H9 (cell line): ENCODE measurements around the gene SLC9A2. TPM values are rescaled to one million over a fixed set of nuclear protein-coding genes. Genes with fewer than 3 reads are reported as not detected.

Source experiments
- DNase-seq: peaks from one replicate; pipeline ENCODE4 v3.0.0-alpha.2; 2017
- H2AFZ ChIP-seq: one replicate; pipeline ENCODE4 v1.6.1; 2013; ENCODE audit warnings: mild to moderate bottlenecking, low read length, control low read depth, moderate library complexity
- H2AK5ac ChIP-seq: 2 replicates; pipeline ENCODE4 v1.6.1; 2013; ENCODE audit warnings: low read length, control low read depth, mixed read lengths; ENCODE audit not compliant: insufficient read length
- H2BK120ac ChIP-seq: one replicate; pipeline ENCODE4 v1.6.1; 2013; ENCODE audit warnings: low read depth, mild to moderate bottlenecking, low read length, control low read depth, inconsistent platforms; ENCODE audit not compliant: poor library complexity, severe bottlenecking
- H2BK12ac ChIP-seq: 2 replicates; pipeline ENCODE4 v1.6.1; 2013; ENCODE audit warnings: low read length, control low read depth, mixed read lengths, low read depth; ENCODE audit not compliant: insufficient read length
- H2BK15ac ChIP-seq: 2 replicates; pipeline ENCODE4 v1.6.1; 2013; ENCODE audit warnings: low read depth, low read length, control low read depth
- H2BK20ac ChIP-seq: one replicate; pipeline ENCODE4 v1.6.1; 2013; ENCODE audit warnings: low read depth, mild to moderate bottlenecking, low read length, control low read depth, inconsistent platforms; ENCODE audit not compliant: poor library complexity, severe bottlenecking
- H2BK5ac ChIP-seq: 2 replicates; pipeline ENCODE4 v1.6.1; 2013; ENCODE audit warnings: low read length, control low read depth, mixed read lengths; ENCODE audit not compliant: insufficient read length
- H3K14ac ChIP-seq: 2 replicates; pipeline ENCODE4 v1.6.1; 2013; ENCODE audit warnings: low read length, control low read depth; ENCODE audit not compliant: insufficient read depth
- H3K18ac ChIP-seq: 2 replicates; pipeline ENCODE4 v1.6.1; 2013; ENCODE audit warnings: low read depth, mild to moderate bottlenecking, mixed read lengths, low read length, control low read depth; ENCODE audit not compliant: insufficient read length
- H3K23ac ChIP-seq: 2 replicates; pipeline ENCODE4 v1.6.1; 2013; ENCODE audit warnings: low read length, control low read depth, mixed read lengths, low read depth; ENCODE audit not compliant: insufficient read length
- H3K23me2 ChIP-seq: 2 replicates; pipeline ENCODE4 v1.6.1; 2013; ENCODE audit warnings: low read depth, mild to moderate bottlenecking, mixed read lengths, low read length, control low read depth; ENCODE audit not compliant: insufficient read length, poor library complexity, severe bottlenecking
- H3K27ac ChIP-seq: 2 replicates; pipeline ENCODE4 v1.5.1; 2013; ENCODE audit warnings: low read length, control low read depth, mixed read lengths, low read depth; ENCODE audit not compliant: insufficient read length
- H3K27me3 ChIP-seq: 2 replicates; pipeline ENCODE4 v1.6.1; 2013; ENCODE audit warnings: low read length, control low read depth, inconsistent platforms; ENCODE audit not compliant: insufficient read depth
- H3K4ac ChIP-seq: 2 replicates; pipeline ENCODE4 v1.6.1; 2013; ENCODE audit warnings: low read depth, mild to moderate bottlenecking, control low read depth, inconsistent platforms, low read length, moderate library complexity
- H3K4me1 ChIP-seq: 2 replicates; pipeline ENCODE4 v1.6.1; 2013; ENCODE audit warnings: low read length, control low read depth, inconsistent platforms; ENCODE audit not compliant: insufficient read depth
- H3K4me2 ChIP-seq: 2 replicates; pipeline ENCODE4 v1.6.1; 2013; ENCODE audit warnings: low read length, control low read depth, mixed read lengths; ENCODE audit not compliant: insufficient read length, insufficient read depth
- H3K56ac ChIP-seq: 2 replicates; pipeline ENCODE4 v1.6.1; 2013; ENCODE audit warnings: low read depth, mild to moderate bottlenecking, mixed read lengths, low read length, control low read depth; ENCODE audit not compliant: insufficient read length
- H3K79me1 ChIP-seq: 2 replicates; pipeline ENCODE4 v1.6.1; 2013; ENCODE audit warnings: low read depth, mild to moderate bottlenecking, moderate library complexity, low read length, control low read depth, inconsistent platforms; ENCODE audit not compliant: insufficient read depth, poor library complexity, severe bottlenecking
- H3K79me2 ChIP-seq: 2 replicates; pipeline ENCODE4 v1.6.1; 2013; ENCODE audit warnings: low read length, control low read depth, inconsistent platforms; ENCODE audit not compliant: insufficient read depth
- H3K9ac ChIP-seq: 2 replicates; pipeline ENCODE4 v1.6.1; 2013; ENCODE audit warnings: low read length, control low read depth, mixed read lengths; ENCODE audit not compliant: insufficient read length; ENCODE audit errors: extremely low read depth
- H3K9me3 ChIP-seq: one replicate; pipeline ENCODE4 v1.6.1; 2013; ENCODE audit warnings: low read depth, low read length, inconsistent platforms; ENCODE audit not compliant: control insufficient read depth
- H3T11ph ChIP-seq: one replicate; pipeline ENCODE4 v1.6.1; 2013; ENCODE audit warnings: mild to moderate bottlenecking, low read length, control low read depth, inconsistent platforms
- H4K20me1 ChIP-seq: one replicate; pipeline ENCODE4 v1.6.1; 2013; ENCODE audit not compliant: control insufficient read depth, insufficient read length, insufficient read depth
- H4K5ac ChIP-seq: 2 replicates; pipeline ENCODE4 v1.6.1; 2013; ENCODE audit warnings: low read depth, mild to moderate bottlenecking, mixed read lengths, low read length, control low read depth; ENCODE audit not compliant: insufficient read length
- H4K8ac ChIP-seq: replicated peaks from 2 replicates; pipeline ENCODE4 v1.6.1; 2013; ENCODE audit warnings: low read length, control low read depth, mixed read lengths, low read depth; ENCODE audit not compliant: insufficient read length
- H4K91ac ChIP-seq: 2 replicates; pipeline ENCODE4 v1.6.1; 2013; ENCODE audit warnings: low read depth, mild to moderate bottlenecking, moderate library complexity, mixed read lengths, low read length, control low read depth; ENCODE audit not compliant: insufficient read length
- H3K27ac Mint-ChIP-seq, 3 experiments: 2 replicates in 2 of 3; 3 replicates in 1 of 3; pipeline ENCODE4 v1.8.0; 2020 to 2021; ENCODE audit warnings: mixed read lengths in 3 of 3, mild to moderate bottlenecking in 1 of 3, moderate library complexity in 1 of 3
- H3K27me3 Mint-ChIP-seq: 2 replicates; pipeline ENCODE4 v1.8.0; 2021; ENCODE audit warnings: low read depth, mild to moderate bottlenecking, moderate library complexity, mixed read lengths
- H3K36me3 Mint-ChIP-seq, 3 experiments: 2 replicates in 2 of 3; 3 replicates in 1 of 3; pipeline ENCODE4 v1.8.0; 2020 to 2021; ENCODE audit warnings: low read depth in 3 of 3, mixed read lengths in 3 of 3; ENCODE audit not compliant: insufficient read depth in 1 of 3
- H3K4me1 Mint-ChIP-seq, 2 experiments: 2 replicates each; pipeline ENCODE4 v1.8.0; 2020; ENCODE audit warnings: mixed read lengths in 2 of 2
- H3K4me3 Mint-ChIP-seq, 2 experiments: 2 replicates in 1 of 2; 3 replicates in 1 of 2; pipeline ENCODE4 v1.8.0; 2020 to 2021; ENCODE audit warnings: mild to moderate bottlenecking in 2 of 2, mixed read lengths in 2 of 2, moderate library complexity in 1 of 2
- H3K9me3 Mint-ChIP-seq, 2 experiments: 2 replicates in 1 of 2; 3 replicates in 1 of 2; pipeline ENCODE4 v1.8.0; 2020; ENCODE audit warnings: mild to moderate bottlenecking in 2 of 2, mixed read lengths in 2 of 2, moderate library complexity in 1 of 2
- WGBS: extraction: QIAGEN DNeasy Blood & Tissue Kit; methylation state at CpG from one replicate; pipeline ENCODE4 v1.1.7; 2013; ENCODE audit warnings: missing lambda C conversion rate, low lambda C conversion rate, mixed read lengths; ENCODE audit not compliant: insufficient read length; ENCODE audit errors: extremely low coverage; 5-methylcytosine and 5-hydroxymethylcytosine counted together
- total RNA-seq: library from RNA; stranded (reverse); gene quantifications from 2 replicates; pipeline ENCODE4 v1.2.1, GENCODE V29; 2021
- TF ChIP-seq, protein P1 (sequence below): fragments of 200-600 bp; sonication (generic); conservative IDR thresholded peaks from 3 replicates; pipeline ENCODE4 v1.8.0; 2021; ENCODE audit warnings: antibody characterized with exemption, mild to moderate bottlenecking

Gene SLC9A2
- total RNA-seq, 1 experiment from 2014 or later: 0.04 TPM

- H3K36me3 Mint-ChIP-seq: no peaks in the 10 kb centered on the region; a peak in 1 of 7 replicates
- TF ChIP-seq, protein P1, sequence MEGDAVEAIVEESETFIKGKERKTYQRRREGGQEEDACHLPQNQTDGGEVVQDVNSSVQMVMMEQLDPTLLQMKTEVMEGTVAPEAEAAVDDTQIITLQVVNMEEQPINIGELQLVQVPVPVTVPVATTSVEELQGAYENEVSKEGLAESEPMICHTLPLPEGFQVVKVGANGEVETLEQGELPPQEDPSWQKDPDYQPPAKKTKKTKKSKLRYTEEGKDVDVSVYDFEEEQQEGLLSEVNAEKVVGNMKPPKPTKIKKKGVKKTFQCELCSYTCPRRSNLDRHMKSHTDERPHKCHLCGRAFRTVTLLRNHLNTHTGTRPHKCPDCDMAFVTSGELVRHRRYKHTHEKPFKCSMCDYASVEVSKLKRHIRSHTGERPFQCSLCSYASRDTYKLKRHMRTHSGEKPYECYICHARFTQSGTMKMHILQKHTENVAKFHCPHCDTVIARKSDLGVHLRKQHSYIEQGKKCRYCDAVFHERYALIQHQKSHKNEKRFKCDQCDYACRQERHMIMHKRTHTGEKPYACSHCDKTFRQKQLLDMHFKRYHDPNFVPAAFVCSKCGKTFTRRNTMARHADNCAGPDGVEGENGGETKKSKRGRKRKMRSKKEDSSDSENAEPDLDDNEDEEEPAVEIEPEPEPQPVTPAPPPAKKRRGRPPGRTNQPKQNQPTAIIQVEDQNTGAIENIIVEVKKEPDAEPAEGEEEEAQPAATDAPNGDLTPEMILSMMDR: no peak
- H2BK15ac ChIP-seq: no peak overlapping the region
- no peak overlapping the region for H3K56ac ChIP-seq
- WGBS: no CpG with 5 or more reads among the region's 4 CpGs
- no peak overlapping the region for H3K4me2 ChIP-seq
- H3K9ac ChIP-seq: no peak overlapping the region
- H3K4ac ChIP-seq: no peak overlapping the region
- H3K27ac Mint-ChIP-seq: no peak overlapping the region; a peak in 1 of 7 replicates
- H3K4me1 Mint-ChIP-seq: peaks cover 12% of the 10 kb centered on the region in 2 experiments
- H3K9me3 Mint-ChIP-seq: no peaks in the 10 kb centered on the region
- H4K91ac ChIP-seq: no peak overlapping the region
- no peak overlapping the region for H3K14ac ChIP-seq
- H4K20me1 ChIP-seq: no peaks in the 10 kb centered on the region
- H3K27me3 ChIP-seq: no peaks in the 10 kb centered on the region
- H2AK5ac ChIP-seq: no peak overlapping the region
- no peak overlapping the region for H3K27ac ChIP-seq
- H4K5ac ChIP-seq: no peak overlapping the region
- H3T11ph ChIP-seq: no peak overlapping the region
- H3K9me3 ChIP-seq: no peaks in the 10 kb centered on the region
- H3K4me3 Mint-ChIP-seq: no peak overlapping the region
- no peaks in the 10 kb centered on the region for H3K23me2 ChIP-seq
- H3K79me1 ChIP-seq: no peaks in the 10 kb centered on the region
- H3K79me2 ChIP-seq: no peaks in the 10 kb centered on the region
- no peaks in the 10 kb centered on the region; the same call in 1 of the 2 replicates for H3K27me3 Mint-ChIP-seq
- H2BK5ac ChIP-seq: no peak overlapping the region
- H2AFZ ChIP-seq: no peak overlapping the region
- H2BK120ac ChIP-seq: no peak overlapping the region
- no peak overlapping the region for H2BK12ac ChIP-seq
- no peak overlapping the region for H2BK20ac ChIP-seq
- H3K4me1 ChIP-seq: peaks cover 4% of the 10 kb centered on the region; the same call in 1 of the 2 replicates
- no peak overlapping the region for H3K23ac ChIP-seq
- no peak for DNase-seq
- no peak overlapping the region for H3K18ac ChIP-seq
- H4K8ac ChIP-seq: no peak overlapping the region
Measured at GRCh38 chr2:102589444-102589843, 29.9 kb upstream of the SLC9A2 start.
